K562 (cell line): ENCODE measurements around the gene ZNRF1. TPM values are rescaled to one million over a fixed set of nuclear protein-coding genes. Genes with fewer than 3 reads are reported as not detected.

Source experiments
- ARID1B ChIP-seq: fragments of 450-650 bp; IDR thresholded peaks from 2 replicates; pipeline ENCODE4 v1.6.1; 2016; ENCODE audit warnings: antibody characterized with exemption, mild to moderate bottlenecking, inconsistent platforms
- ASH1L ChIP-seq: fragments of 450-650 bp; IDR thresholded peaks from 2 replicates; pipeline ENCODE4 v1.6.1; 2018; ENCODE audit warnings: borderline replicate concordance, mild to moderate bottlenecking, low read depth; ENCODE audit not compliant: partially characterized antibody
- ATF7 ChIP-seq: fragments of 450-650 bp; IDR thresholded peaks from 2 replicates; pipeline ENCODE4 v1.7.1; 2014; ENCODE audit warnings: mild to moderate bottlenecking, moderate library complexity
- CHAMP1 ChIP-seq: fragments of 450-650 bp; IDR thresholded peaks from 2 replicates; pipeline ENCODE4 v1.6.1; 2016; ENCODE audit warnings: mild to moderate bottlenecking
- DNMT1 ChIP-seq: fragments of 450-650 bp; IDR thresholded peaks from 2 replicates; pipeline ENCODE4 v1.6.1; 2016; ENCODE audit warnings: antibody characterized with exemption, mild to moderate bottlenecking
- HNRNPUL1 ChIP-seq: fragments of 200-400 bp; formaldehyde crosslinking; IDR thresholded peaks from 2 replicates; pipeline ENCODE4 v1.6.1; 2017; ENCODE audit warnings: low read length
- MEF2A ChIP-seq: IDR thresholded peaks from 2 replicates; pipeline ENCODE4 v1.6.1; 2011; ENCODE audit warnings: low read depth, mild to moderate bottlenecking, low read length, moderate library complexity; ENCODE audit not compliant: control insufficient read depth
- MNT ChIP-seq, 2 experiments: fragments of 450-650 bp; conservative IDR thresholded peaks; 2 replicates each; pipeline ENCODE4 v1.6.1; 2017; ENCODE audit warnings: mild to moderate bottlenecking in 2 of 2, moderate library complexity in 2 of 2
- NR2C2 ChIP-seq, 2 experiments: fragments of 200-800 bp in 1 of 2; sonication (Bioruptor generic) in 1 of 2; sonication (generic) in 1 of 2; formaldehyde crosslinking in 1 of 2; IDR thresholded peaks; 2 replicates each; pipeline versions ENCODE4 v1.6.1 to v1.8.0; 2016 to 2022; ENCODE audit warnings: mild to moderate bottlenecking in 1 of 2, missing compliant biosample characterization in 1 of 2, missing genetic modification characterization in 1 of 2, missing genetic modification reagents in 1 of 2
- RBFOX2 ChIP-seq: fragments of 200-400 bp; formaldehyde crosslinking; IDR thresholded peaks from 2 replicates; pipeline ENCODE4 v1.6.1; 2017; ENCODE audit warnings: low read depth, mild to moderate bottlenecking, low read length, moderate library complexity
- RBM34 ChIP-seq: fragments of 200-400 bp; formaldehyde crosslinking; IDR thresholded peaks from 2 replicates; pipeline ENCODE4 v1.6.1; 2018; ENCODE audit warnings: low read length, borderline replicate concordance; ENCODE audit not compliant: insufficient read depth
- RHOXF2B ChIP-seq: fragments of 250-450 bp; sonication (Bioruptor Pico); conservative IDR thresholded peaks from 2 replicates; pipeline ENCODE4 v1.5.1; 2021
- RNF219 ChIP-seq: fragments of 250-450 bp; sonication (Bioruptor Pico); IDR thresholded peaks from 2 replicates; pipeline ENCODE4 v1.5.0; 2022; ENCODE audit warnings: mild to moderate bottlenecking
- SP1 ChIP-seq: sonication (generic); formaldehyde crosslinking; IDR thresholded peaks from 2 replicates; pipeline ENCODE4 v1.8.1; 2022; ENCODE audit warnings: mild to moderate bottlenecking, missing genetic modification reagents
- TGIF2 ChIP-seq: sonication (generic); formaldehyde crosslinking; IDR thresholded peaks from 2 replicates; pipeline ENCODE4 v1.8.1; 2022; ENCODE audit warnings: mild to moderate bottlenecking, missing genetic modification reagents, moderate library complexity
- TSHZ1 ChIP-seq: fragments of 250-450 bp; sonication (Bioruptor Pico); IDR thresholded peaks from 2 replicates; pipeline ENCODE4 v1.4.0; 2020; ENCODE audit warnings: mild to moderate bottlenecking, moderate library complexity
- ZZZ3 ChIP-seq: fragments of 450-650 bp; IDR thresholded peaks from 2 replicates; pipeline ENCODE4 v1.6.1; 2016; ENCODE audit warnings: antibody characterized with exemption, mild to moderate bottlenecking, moderate library complexity
- polyA plus RNA-seq, 8 experiments: library from polyadenylated mRNA; depleted of rRNA in 4 of 8; stranded (reverse) in 5 of 8; unstranded in 3 of 8; fragments of >200 nt; fragmentation: Nextera tagmentation in 2 of 8; fragmentation: Illumina TruSeq in 1 of 8; extraction: Ambion mirVana in 2 of 8; extraction: Trizol in 1 of 8; gene quantifications; 2 replicates each; pipeline versions ENCODE4 v1.2.1 to v1.2.3, GENCODE V29; 2011 to 2014; ENCODE audit warnings: inconsistent platforms in 1 of 8, missing spikeins in 1 of 8
- total RNA-seq, 7 experiments: library from RNA; depleted of rRNA in 6 of 7; stranded (reverse); fragments of >200 nt in 6 of 7; fragmentation: Illumina TruSeq in 2 of 7; extraction: Trizol in 2 of 7; gene quantifications; 2 replicates each; pipeline versions ENCODE4 v1.2.1 to v1.2.3, GENCODE V29; 2011 to 2021; ENCODE audit warnings: low replicate concordance in 1 of 7

Gene ZNRF1
- total and polyA plus RNA-seq, 9 of the 15 experiments (the other 6 are each of a cell fraction or from before 2014, with no cell fraction given) = 9.5 to 37.7 (median 20.0) TPM

- TF ChIP-seq ARID1B = peak; percentile 79
- no peak for TF ChIP-seq RNF219 (CRISPR knock-in tag)
- TF ChIP-seq ZZZ3 = no peak
- TF ChIP-seq RBM34 = no peak
- no peak for TF ChIP-seq MEF2A
- no peak for TF ChIP-seq NR2C2 (CRISPR knock-in tag; IDR thresholded peaks at IDR 0.05)
- no peak; the same call in 1 of the 2 replicates for TF ChIP-seq NR2C2 (tag; IDR thresholded peaks at IDR 0.05)
- TF ChIP-seq DNMT1 = no peak
- TF ChIP-seq ASH1L = no peak
- no peak for TF ChIP-seq SP1 (CRISPR knock-in tag)
- TF ChIP-seq ATF7 = peak; percentile 44; the same call in 1 of the 2 replicates
- TF ChIP-seq MNT (conservative IDR thresholded peaks at IDR 0.05) = peak in 1 of 2 experiments; percentile 79; a peak in 3 of 4 replicates
- TF ChIP-seq TGIF2 (CRISPR knock-in tag) = no peak
- TF ChIP-seq RHOXF2B (CRISPR knock-in tag) = 0 out of 2 replicates have a peak, but pooled peaks have one; percentile 65
- TF ChIP-seq RBFOX2 = peak; percentile 47; the same call in 1 of the 2 replicates
- TF ChIP-seq HNRNPUL1 = no peak
- no peak for TF ChIP-seq CHAMP1
- TF ChIP-seq TSHZ1 (CRISPR knock-in tag) = peak; percentile 11; the same call in 1 of the 2 replicates
Observed at GRCh38 chr16:75074920-75075687, 76.3 kb downstream of the ZNRF1 start (continued).
